Nephron progenitor cell (in vitro differentiated cells): Measurements from ENCODE around the gene ZNF107.

Experiments used
- DNase-seq: peaks from one replicate; pipeline ENCODE4 v3.0.0; 2021
- H3K27ac Mint-ChIP-seq: 2 replicates; pipeline ENCODE4 v1.8.0; 2021; ENCODE audit warnings: mild to moderate bottlenecking, moderate library complexity, mixed read lengths
- H3K27me3 Mint-ChIP-seq: 2 replicates; pipeline ENCODE4 v1.8.0; 2021; ENCODE audit warnings: mild to moderate bottlenecking, low read depth, mixed read lengths; ENCODE audit not compliant: poor library complexity
- H3K36me3 Mint-ChIP-seq: 2 replicates; pipeline ENCODE4 v1.8.0; 2021; ENCODE audit warnings: low read depth, mixed read lengths
- H3K4me1 Mint-ChIP-seq: 2 replicates; pipeline ENCODE4 v1.8.0; 2021; ENCODE audit warnings: mixed read lengths
- H3K4me3 Mint-ChIP-seq: 2 replicates; pipeline ENCODE4 v1.8.0; 2021; ENCODE audit warnings: mild to moderate bottlenecking, moderate library complexity, mixed read lengths
- H3K9me3 Mint-ChIP-seq: 2 replicates; pipeline ENCODE4 v1.8.0; 2021; ENCODE audit warnings: mild to moderate bottlenecking, moderate library complexity, mixed read lengths
- TF ChIP-seq, protein P1 (sequence below): fragments of 200-600 bp; sonication (generic); IDR thresholded peaks from 2 replicates; pipeline ENCODE4 v1.5.0; 2021; ENCODE audit warnings: antibody characterized with exemption

ZNF107 gene

DNA sequence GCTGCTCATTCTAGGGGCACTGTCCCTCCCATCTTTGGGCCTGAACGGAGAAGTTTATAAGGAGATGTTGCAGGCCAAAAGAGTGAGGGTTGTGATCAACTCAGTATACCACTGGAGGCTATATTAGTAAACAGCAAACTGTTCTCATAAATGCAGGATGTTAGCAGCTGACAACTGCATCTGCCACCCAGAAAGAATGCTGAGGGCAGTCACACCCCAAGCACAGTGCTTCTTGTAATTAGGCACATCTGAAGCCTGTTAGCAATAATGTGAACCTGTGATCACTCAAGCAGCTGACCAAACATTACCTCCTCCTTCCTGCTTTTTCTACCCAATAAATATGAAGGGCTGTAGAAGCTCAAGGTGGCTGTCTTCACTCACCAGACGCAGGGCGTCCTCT is 89.9 kb downstream of the ZNF107 start:
- H3K27me3 Mint-ChIP-seq = peaks cover 4% of the 10 kb centered on the region
- H3K4me1 Mint-ChIP-seq = no peaks in the 10 kb centered on the region
- H3K4me3 Mint-ChIP-seq = no peak overlapping the region
- H3K36me3 Mint-ChIP-seq = no peaks in the 10 kb centered on the region
- DNase-seq = no peak
- H3K9me3 Mint-ChIP-seq = peaks cover 39% of the 10 kb centered on the region
- no peak overlapping the region for H3K27ac Mint-ChIP-seq
- TF ChIP-seq, protein P1, sequence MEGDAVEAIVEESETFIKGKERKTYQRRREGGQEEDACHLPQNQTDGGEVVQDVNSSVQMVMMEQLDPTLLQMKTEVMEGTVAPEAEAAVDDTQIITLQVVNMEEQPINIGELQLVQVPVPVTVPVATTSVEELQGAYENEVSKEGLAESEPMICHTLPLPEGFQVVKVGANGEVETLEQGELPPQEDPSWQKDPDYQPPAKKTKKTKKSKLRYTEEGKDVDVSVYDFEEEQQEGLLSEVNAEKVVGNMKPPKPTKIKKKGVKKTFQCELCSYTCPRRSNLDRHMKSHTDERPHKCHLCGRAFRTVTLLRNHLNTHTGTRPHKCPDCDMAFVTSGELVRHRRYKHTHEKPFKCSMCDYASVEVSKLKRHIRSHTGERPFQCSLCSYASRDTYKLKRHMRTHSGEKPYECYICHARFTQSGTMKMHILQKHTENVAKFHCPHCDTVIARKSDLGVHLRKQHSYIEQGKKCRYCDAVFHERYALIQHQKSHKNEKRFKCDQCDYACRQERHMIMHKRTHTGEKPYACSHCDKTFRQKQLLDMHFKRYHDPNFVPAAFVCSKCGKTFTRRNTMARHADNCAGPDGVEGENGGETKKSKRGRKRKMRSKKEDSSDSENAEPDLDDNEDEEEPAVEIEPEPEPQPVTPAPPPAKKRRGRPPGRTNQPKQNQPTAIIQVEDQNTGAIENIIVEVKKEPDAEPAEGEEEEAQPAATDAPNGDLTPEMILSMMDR = no peak

DNA sequence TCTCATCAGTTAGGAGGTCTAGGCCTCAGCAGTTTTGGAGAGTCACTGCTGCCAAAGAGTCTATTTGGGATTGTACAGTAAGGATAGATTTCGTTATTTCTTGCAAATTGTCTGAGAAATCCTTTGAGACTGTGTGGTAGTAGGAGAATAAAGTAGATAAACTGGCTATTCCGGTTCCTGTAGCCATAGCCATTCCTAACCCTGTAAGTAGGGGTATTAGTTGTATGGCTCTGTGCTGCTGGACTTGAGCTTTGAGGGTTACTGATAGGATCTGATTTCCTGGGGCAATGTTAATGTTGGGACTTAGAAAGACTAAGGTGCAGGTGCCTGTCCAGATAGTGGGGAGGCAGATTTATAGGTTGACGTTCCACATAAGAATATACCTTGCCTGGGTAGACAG is 92.2 kb downstream of the ZNF107 start:
- H3K36me3 Mint-ChIP-seq = no peaks in the 10 kb centered on the region
- no peaks in the 10 kb centered on the region for H3K4me1 Mint-ChIP-seq
- TF ChIP-seq, protein P1 = no peak
- peaks cover 4% of the 10 kb centered on the region for H3K27me3 Mint-ChIP-seq
- H3K9me3 Mint-ChIP-seq = peaks cover 34% of the 10 kb centered on the region
- H3K4me3 Mint-ChIP-seq = no peak overlapping the region
- DNase-seq = no peak
- H3K27ac Mint-ChIP-seq = no peak overlapping the region
